Vagina (tissue), 2 donors: Measurements from ENCODE around the gene ASXL3. TPM values are rescaled to one million over a fixed set of nuclear protein-coding genes. Genes with fewer than 3 reads are reported as not detected.

Source experiments
- DNase-seq, 2 donors: peaks; one replicate each; pipeline ENCODE4 v3.0.0-alpha.2; 2017; ENCODE audit errors: extremely low spot score in 2 of 2
- H3K27ac ChIP-seq: fragments of 200-600 bp; sonication (generic); one replicate; pipeline ENCODE4 v1.5.1; 2019
- H3K27me3 ChIP-seq: fragments of 200-600 bp; sonication (generic); one replicate; pipeline ENCODE4 v1.5.1; 2019
- H3K36me3 ChIP-seq, 2 donors: fragments of 200-600 bp; sonication (generic); one replicate each; pipeline ENCODE4 v1.5.1; 2017 to 2019
- H3K4me1 ChIP-seq: fragments of 200-600 bp; sonication (generic); one replicate; pipeline ENCODE4 v1.5.1; 2019
- H3K4me3 ChIP-seq, 2 donors: fragments of 200-600 bp; sonication (generic); 1 replicate in 1 of 2; 2 replicates in 1 of 2; pipeline ENCODE4 v1.5.1; 2016 to 2019
- H3K9me3 ChIP-seq: fragments of 200-600 bp; sonication (generic); one replicate; pipeline ENCODE4 v1.5.1; 2019
- POLR2A ChIP-seq, 2 donors: fragments of 450-650 bp; IDR thresholded peaks; one replicate each; pipeline ENCODE4 v1.6.1; 2017; ENCODE audit warnings: antibody characterized with exemption in 2 of 2, mild to moderate bottlenecking in 2 of 2, moderate library complexity in 2 of 2
- POLR2AphosphoS5 ChIP-seq, 2 donors: sonication (generic); formaldehyde crosslinking; IDR thresholded peaks; one replicate each; pipeline ENCODE4 v1.9.0; 2017; ENCODE audit warnings: antibody characterized with exemption in 2 of 2, mild to moderate bottlenecking in 2 of 2, low read depth in 1 of 2; ENCODE audit not compliant: insufficient read depth in 1 of 2
- intact Hi-C: fragments of 100-400 bp; cut with DNase I; formaldehyde crosslinking; loops from one replicate; pipeline ENCODE4 v1.15.1; 2023
- total RNA-seq: library from RNA; depleted of rRNA; stranded (reverse); fragments of >200 nt; gene quantifications from one replicate; pipeline ENCODE4 v1.2.3, GENCODE V29; 2016
- TF ChIP-seq, protein P1 (sequence below), 3 experiments: fragments of 450-650 bp in 2 of 3; fragments of 200-600 bp in 1 of 3; sonication (generic) in 1 of 3; IDR thresholded peaks; one replicate each; pipeline ENCODE4 v1.5.1; 2017 to 2019; ENCODE audit warnings: antibody characterized with exemption in 3 of 3, mild to moderate bottlenecking in 2 of 3, moderate library complexity in 2 of 3

The ASXL3 gene
- total RNA-seq, 1 donor from 2014 or later = 5.9 TPM

DNA sequence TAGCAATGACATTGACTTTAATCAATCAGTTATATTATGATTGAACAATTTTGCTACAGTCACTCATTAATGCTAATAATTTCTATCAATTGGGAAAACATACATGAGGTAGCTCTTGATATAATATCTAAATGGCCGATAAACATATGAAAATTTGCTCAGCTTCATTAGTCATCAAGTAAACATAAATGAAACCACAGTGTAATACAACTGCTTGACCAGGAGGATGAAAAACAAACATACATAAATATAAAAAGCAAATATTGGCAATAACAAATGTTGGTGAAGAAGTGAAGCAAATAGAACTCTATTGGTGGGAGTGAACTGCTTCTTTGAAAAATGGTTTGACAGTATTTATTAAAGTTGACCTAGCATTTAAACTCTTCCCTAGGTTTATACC is 130.9 kb downstream of the ASXL3 start:
- H3K27ac ChIP-seq = no peak overlapping the region
- TF ChIP-seq POLR2A (IDR thresholded peaks at IDR 0.05) = no peak
- TF ChIP-seq, protein P1, sequence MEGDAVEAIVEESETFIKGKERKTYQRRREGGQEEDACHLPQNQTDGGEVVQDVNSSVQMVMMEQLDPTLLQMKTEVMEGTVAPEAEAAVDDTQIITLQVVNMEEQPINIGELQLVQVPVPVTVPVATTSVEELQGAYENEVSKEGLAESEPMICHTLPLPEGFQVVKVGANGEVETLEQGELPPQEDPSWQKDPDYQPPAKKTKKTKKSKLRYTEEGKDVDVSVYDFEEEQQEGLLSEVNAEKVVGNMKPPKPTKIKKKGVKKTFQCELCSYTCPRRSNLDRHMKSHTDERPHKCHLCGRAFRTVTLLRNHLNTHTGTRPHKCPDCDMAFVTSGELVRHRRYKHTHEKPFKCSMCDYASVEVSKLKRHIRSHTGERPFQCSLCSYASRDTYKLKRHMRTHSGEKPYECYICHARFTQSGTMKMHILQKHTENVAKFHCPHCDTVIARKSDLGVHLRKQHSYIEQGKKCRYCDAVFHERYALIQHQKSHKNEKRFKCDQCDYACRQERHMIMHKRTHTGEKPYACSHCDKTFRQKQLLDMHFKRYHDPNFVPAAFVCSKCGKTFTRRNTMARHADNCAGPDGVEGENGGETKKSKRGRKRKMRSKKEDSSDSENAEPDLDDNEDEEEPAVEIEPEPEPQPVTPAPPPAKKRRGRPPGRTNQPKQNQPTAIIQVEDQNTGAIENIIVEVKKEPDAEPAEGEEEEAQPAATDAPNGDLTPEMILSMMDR (IDR thresholded peaks at IDR 0.05) = no peak
- no peaks in the 10 kb centered on the region for H3K27me3 ChIP-seq
- intact Hi-C loops = no loop called here
- no peaks in the 10 kb centered on the region for H3K9me3 ChIP-seq
- DNase-seq = no peak
- no peaks in the 10 kb centered on the region for H3K36me3 ChIP-seq
- H3K4me3 ChIP-seq = no peak overlapping the region
- no peaks in the 10 kb centered on the region for H3K4me1 ChIP-seq

DNA sequence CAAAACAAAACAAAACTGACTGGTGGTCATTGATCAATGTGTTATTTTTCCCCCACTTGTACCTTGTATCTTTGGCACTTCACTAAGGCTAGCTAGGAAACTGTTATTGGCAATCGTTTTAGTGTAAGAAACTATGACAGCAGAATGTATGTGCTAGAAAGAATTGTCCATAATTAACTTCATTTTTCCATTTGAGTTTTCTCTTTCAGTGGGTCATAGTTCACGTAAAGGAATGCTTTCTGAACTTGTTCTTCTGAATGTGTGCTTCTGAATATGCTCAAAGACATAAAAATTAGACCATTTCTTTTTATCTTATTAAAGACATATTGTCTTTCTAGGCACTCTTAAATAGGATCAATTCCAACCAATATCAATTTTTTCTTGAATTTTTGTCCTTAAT is 132.2 kb downstream of the ASXL3 start:
- TF ChIP-seq, protein P1 (IDR thresholded peaks at IDR 0.05) = no peak
- TF ChIP-seq POLR2AphosphoS5 (IDR thresholded peaks at IDR 0.05; ENCODE audit: insufficient read depth in 1 of 2, low read depth in 1 of 2) (no peak), POLR2A (IDR thresholded peaks at IDR 0.05) (no peak)
- no peaks in the 10 kb centered on the region for H3K4me1 ChIP-seq
- intact Hi-C loops = no loop called here
- no peak overlapping the region for H3K27ac ChIP-seq
- DNase-seq = no peak
- H3K9me3 ChIP-seq = no peaks in the 10 kb centered on the region
- no peak overlapping the region for H3K4me3 ChIP-seq
- no peaks in the 10 kb centered on the region for H3K27me3 ChIP-seq
- no peaks in the 10 kb centered on the region for H3K36me3 ChIP-seq

GRCh38 chr18:33711514-33711913 is 133.5 kb downstream of the ASXL3 start:
- no peaks in the 10 kb centered on the region for H3K4me1 ChIP-seq
- H3K9me3 ChIP-seq = no peaks in the 10 kb centered on the region
- TF ChIP-seq POLR2A (IDR thresholded peaks at IDR 0.05) = no peak
- no peak for TF ChIP-seq POLR2AphosphoS5 (IDR thresholded peaks at IDR 0.05; ENCODE audit: insufficient read depth in 1 of 2, low read depth in 1 of 2)
- TF ChIP-seq, protein P1 (IDR thresholded peaks at IDR 0.05) = no peak
- H3K27ac ChIP-seq = no peak overlapping the region
- no peak overlapping the region for H3K4me3 ChIP-seq
- H3K27me3 ChIP-seq = no peaks in the 10 kb centered on the region
- H3K36me3 ChIP-seq = no peaks in the 10 kb centered on the region
- DNase-seq = no peak
- intact Hi-C loops = no loop called here

GRCh38 chr18:33712719-33713118 is 134.7 kb downstream of the ASXL3 start:
- Histone ChIP-seq H3K27ac (no peak overlapping the region), H3K4me3 (no peak overlapping the region), H3K9me3 (no peaks in the 10 kb centered on the region), H3K4me1 (no peaks in the 10 kb centered on the region), H3K36me3 (no peaks in the 10 kb centered on the region), H3K27me3 (no peaks in the 10 kb centered on the region)
- TF ChIP-seq, protein P1 (IDR thresholded peaks at IDR 0.05) = no peak
- no peak for TF ChIP-seq POLR2A (IDR thresholded peaks at IDR 0.05)
- TF ChIP-seq POLR2AphosphoS5 (IDR thresholded peaks at IDR 0.05; ENCODE audit: insufficient read depth in 1 of 2, low read depth in 1 of 2) = no peak
- intact Hi-C loops = no loop called here
- no peak for DNase-seq

GRCh38 chr18:33716061-33716683 is 138.2 kb downstream of the ASXL3 start:
- H3K36me3 ChIP-seq = no peaks in the 10 kb centered on the region
- intact Hi-C loops = no loop called here
- no peaks in the 10 kb centered on the region for H3K4me1 ChIP-seq
- no peak for DNase-seq
- TF ChIP-seq POLR2A (IDR thresholded peaks at IDR 0.05) = no peak
- no peak for TF ChIP-seq POLR2AphosphoS5 (IDR thresholded peaks at IDR 0.05; ENCODE audit: insufficient read depth in 1 of 2, low read depth in 1 of 2)
- TF ChIP-seq, protein P1 (IDR thresholded peaks at IDR 0.05) = no peak
- no peaks in the 10 kb centered on the region for H3K27me3 ChIP-seq
- no peak overlapping the region for H3K27ac ChIP-seq
- no peak overlapping the region for H3K4me3 ChIP-seq
- H3K9me3 ChIP-seq = no peaks in the 10 kb centered on the region
